ENCODE measurements around the gene PTPN12.

DNA sequence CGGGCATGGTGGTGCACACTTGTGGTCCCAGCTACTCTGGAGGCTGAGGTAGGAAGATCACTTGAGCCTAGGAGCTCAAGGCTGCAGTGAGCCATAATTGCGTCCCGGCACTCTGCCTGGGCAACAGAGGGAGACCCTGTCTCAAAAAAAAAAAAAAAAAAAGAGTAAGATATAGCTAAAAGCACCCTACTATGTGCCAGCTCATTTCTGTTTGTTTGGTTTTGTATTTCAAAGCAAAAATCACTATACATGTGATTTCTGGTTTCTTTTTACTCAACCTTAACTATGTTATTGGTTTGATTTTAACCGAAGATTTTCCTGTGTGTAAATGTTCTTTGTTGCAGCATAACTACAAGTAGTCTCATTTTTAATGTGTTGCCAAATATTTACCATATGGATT, 92.7 kb downstream of the PTPN12 start:
- TF ChIP-seq SIN3A (IDR thresholded peaks at IDR 0.05; ENCODE audit: borderline replicate concordance, insufficient read depth, low read depth, low read length) (no peak), POLR2AphosphoS5 (IDR thresholded peaks at IDR 0.05; ENCODE audit: low read depth, low read length) (no peak)
- TF ChIP-seq, protein P1, sequence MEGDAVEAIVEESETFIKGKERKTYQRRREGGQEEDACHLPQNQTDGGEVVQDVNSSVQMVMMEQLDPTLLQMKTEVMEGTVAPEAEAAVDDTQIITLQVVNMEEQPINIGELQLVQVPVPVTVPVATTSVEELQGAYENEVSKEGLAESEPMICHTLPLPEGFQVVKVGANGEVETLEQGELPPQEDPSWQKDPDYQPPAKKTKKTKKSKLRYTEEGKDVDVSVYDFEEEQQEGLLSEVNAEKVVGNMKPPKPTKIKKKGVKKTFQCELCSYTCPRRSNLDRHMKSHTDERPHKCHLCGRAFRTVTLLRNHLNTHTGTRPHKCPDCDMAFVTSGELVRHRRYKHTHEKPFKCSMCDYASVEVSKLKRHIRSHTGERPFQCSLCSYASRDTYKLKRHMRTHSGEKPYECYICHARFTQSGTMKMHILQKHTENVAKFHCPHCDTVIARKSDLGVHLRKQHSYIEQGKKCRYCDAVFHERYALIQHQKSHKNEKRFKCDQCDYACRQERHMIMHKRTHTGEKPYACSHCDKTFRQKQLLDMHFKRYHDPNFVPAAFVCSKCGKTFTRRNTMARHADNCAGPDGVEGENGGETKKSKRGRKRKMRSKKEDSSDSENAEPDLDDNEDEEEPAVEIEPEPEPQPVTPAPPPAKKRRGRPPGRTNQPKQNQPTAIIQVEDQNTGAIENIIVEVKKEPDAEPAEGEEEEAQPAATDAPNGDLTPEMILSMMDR (IDR thresholded peaks at IDR 0.05) = no peak
- TF ChIP-seq, protein P2, sequence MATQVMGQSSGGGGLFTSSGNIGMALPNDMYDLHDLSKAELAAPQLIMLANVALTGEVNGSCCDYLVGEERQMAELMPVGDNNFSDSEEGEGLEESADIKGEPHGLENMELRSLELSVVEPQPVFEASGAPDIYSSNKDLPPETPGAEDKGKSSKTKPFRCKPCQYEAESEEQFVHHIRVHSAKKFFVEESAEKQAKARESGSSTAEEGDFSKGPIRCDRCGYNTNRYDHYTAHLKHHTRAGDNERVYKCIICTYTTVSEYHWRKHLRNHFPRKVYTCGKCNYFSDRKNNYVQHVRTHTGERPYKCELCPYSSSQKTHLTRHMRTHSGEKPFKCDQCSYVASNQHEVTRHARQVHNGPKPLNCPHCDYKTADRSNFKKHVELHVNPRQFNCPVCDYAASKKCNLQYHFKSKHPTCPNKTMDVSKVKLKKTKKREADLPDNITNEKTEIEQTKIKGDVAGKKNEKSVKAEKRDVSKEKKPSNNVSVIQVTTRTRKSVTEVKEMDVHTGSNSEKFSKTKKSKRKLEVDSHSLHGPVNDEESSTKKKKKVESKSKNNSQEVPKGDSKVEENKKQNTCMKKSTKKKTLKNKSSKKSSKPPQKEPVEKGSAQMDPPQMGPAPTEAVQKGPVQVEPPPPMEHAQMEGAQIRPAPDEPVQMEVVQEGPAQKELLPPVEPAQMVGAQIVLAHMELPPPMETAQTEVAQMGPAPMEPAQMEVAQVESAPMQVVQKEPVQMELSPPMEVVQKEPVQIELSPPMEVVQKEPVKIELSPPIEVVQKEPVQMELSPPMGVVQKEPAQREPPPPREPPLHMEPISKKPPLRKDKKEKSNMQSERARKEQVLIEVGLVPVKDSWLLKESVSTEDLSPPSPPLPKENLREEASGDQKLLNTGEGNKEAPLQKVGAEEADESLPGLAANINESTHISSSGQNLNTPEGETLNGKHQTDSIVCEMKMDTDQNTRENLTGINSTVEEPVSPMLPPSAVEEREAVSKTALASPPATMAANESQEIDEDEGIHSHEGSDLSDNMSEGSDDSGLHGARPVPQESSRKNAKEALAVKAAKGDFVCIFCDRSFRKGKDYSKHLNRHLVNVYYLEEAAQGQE (IDR thresholded peaks at IDR 0.05; ENCODE audit: insufficient read depth in 1 of 2, low read depth in 2 of 2, low read length in 1 of 2) = no peak

Data from Panc1 (cell line).